H7 (cell line): ENCODE results near the gene WNT9A. TPM values are rescaled to one million over a fixed set of nuclear protein-coding genes. Genes with fewer than 3 reads are reported as not detected.
"Not testable (repeated sequence)": the region's sequence is repeated elsewhere in the genome, so short reads cannot be mapped to it uniquely, and the experiment has no call there.

Experiments
- DNase-seq: peaks from one replicate; pipeline ENCODE4 v3.0.0; 2012
- H3K27me3 ChIP-seq: 2 replicates; pipeline ENCODE4 v1.6.0; 2011; ENCODE audit warnings: mild to moderate bottlenecking, low read length; ENCODE audit not compliant: control insufficient read depth, insufficient read depth
- H3K36me3 ChIP-seq: replicated peaks from 2 replicates; pipeline ENCODE4 v1.5.1; 2011; ENCODE audit warnings: low read length; ENCODE audit not compliant: control insufficient read depth, insufficient read depth
- H3K4me3 ChIP-seq: 2 replicates; pipeline ENCODE4 v1.5.1; 2011; ENCODE audit warnings: low read depth, mild to moderate bottlenecking, control low read depth, low read length, moderate library complexity; ENCODE audit not compliant: insufficient read depth
- total RNA-seq: library from RNA; depleted of rRNA; stranded (reverse); fragments of >200 nt; shearing (Covaris generic); gene quantifications from 2 replicates; pipeline ENCODE4 v1.2.3, GENCODE V29; 2014

WNT9A gene
- total RNA-seq, 1 experiment from 2014 or later = 3.2 TPM

DNA sequence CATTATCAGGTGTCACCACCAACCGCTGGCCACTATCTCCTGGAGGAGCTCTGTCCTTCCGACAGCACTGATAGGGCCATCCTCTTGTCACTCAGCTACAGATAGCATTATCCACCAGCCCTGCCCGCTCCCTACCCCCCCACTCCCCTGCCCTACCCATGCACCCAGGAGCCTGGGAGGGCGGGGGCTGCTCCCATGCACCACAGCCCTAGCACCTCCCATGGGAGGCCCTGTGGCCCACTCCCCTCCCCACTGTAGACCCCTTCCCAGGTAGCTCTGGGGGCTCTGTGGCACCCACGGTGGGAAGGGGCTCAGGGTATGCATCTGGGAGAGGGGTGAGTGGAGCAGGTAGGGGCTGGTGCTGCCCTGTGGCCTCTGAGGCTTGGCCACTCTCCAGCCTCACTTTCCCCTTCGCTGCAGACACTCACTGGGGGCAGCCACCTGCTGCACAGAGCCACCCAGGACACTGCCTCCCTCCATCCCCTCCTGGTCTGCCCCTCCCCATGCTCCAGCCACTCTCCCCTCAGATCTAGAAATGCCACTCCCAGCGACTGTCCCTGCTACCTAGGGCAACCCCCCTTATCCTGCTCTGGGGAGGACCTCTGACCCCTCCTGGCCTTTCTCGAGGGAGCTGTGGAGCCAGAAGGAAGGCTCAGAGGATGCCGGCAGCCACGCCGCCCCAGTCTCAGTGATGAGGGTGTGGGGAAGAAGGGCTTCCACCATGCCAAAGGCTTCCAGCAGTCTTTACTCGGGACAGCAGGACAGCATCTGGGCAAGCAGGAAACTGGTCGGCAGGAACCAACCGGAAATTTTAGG is 58.5 kb downstream of the WNT9A start:
- no peaks in the 10 kb centered on the region for H3K36me3 ChIP-seq
- H3K27me3 ChIP-seq = no peaks in the 10 kb centered on the region
- DNase-seq = peak; percentile 71
- no peak overlapping the region for H3K4me3 ChIP-seq

DNA sequence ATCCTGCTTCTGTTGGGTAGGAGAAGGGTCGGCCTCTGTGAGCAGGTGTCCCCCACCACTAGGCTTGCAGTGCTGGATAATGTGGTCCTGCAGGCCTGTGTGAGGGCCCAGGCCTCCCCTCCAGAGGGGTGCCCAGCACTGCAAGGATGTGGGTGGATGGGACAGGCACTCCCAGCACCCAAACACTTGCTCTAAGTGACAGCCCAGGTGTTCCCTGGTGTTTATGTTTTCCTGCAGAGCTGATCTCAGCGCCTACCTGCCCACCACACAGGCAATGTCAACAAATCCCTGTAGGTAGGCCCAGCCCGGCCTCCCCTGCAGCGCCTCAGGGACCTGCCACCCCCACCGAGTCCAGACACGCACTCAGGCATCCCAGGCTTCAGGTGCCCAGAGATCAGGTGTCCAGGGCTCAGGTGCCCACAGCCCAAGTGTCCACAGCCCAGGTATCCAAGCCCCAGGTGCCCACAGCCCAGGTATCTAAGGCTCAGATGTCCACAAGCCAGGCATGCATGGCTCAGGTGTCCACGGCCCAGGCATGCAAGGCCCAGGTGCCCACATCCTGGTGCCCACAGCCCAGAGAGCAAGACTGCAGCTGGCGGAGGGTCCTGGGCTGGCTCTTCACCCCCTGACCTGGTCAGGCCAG is 59.2 kb downstream of the WNT9A start:
- no peaks in the 10 kb centered on the region for H3K27me3 ChIP-seq
- no peaks in the 10 kb centered on the region for H3K36me3 ChIP-seq
- H3K4me3 ChIP-seq = no peak overlapping the region
- DNase-seq = no peak

DNA sequence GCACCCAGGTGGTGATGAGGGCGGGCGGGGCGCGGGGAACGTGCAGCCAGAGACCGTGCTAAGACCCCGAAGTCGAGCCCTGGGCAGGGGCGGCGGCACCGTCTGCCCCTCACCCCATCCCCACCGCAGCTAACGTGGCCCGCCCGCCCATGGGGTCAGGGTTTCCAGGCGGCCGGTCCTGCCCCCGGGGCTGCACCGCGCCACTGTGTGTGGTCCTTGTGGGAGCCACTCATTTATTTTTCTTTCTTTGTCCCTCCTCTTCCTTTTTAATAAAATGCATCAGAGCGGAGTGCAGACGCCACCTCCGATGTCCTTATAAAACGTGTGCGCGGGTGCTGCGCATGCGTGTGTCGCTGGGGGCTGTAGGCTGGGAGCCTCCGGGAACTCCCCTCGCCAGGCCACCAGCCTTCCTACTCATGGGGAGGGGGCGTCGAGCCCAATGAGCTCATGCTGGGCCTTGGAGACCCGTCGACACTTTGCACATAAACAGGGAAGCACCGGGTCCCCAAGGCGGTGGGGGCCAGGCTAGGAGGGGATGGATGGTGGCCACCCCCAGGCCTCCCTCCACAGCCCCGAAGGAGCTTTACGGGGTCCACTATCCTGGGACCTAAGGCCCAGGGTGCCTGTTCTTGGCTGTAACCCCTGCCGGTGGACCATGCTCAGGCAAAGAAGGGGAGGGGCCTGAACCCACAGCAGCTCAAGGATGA is 59.9 kb downstream of the WNT9A start:
- peak; percentile 96 for DNase-seq
- Histone ChIP-seq H3K36me3 (no peaks in the 10 kb centered on the region), H3K27me3 (no peaks in the 10 kb centered on the region), H3K4me3 (peak overlapping the region; percentile 54)

DNA sequence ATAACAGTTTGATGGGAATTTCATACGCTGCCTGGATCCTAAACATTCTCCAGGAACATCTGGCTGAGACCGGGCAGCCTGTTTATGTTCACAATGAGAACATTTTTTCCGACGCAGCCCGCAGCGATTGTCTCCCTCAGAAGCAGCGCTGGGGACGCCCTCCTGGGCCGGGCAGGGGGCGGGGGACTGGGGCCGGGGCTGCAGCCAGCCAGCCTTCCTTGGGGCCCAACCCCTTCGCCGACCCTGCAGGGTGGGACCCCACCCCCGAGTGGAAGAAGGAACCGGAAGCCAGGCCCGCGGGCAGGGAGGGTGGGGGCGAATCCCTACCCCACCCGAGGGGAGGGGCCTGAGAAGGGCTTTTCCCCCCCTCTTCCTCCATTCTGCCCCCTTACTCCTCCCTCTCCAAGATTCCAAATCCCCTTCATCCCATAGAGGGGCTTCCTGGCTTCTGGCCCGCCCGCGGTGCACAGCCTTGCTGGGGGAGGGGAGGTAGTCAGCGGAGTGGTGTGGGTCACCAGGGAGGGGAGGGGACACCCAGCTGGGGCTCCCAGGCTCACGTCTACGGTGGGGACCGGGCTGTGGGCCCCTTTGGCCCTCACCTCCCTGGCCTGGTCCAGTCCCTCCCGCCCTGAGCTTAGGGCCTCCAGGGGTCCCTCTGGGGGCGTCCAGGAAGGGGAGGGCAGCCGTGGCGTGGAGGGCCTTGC is 60.6 kb downstream of the WNT9A start:
- H3K36me3 ChIP-seq = no peaks in the 10 kb centered on the region
- H3K27me3 ChIP-seq = no peaks in the 10 kb centered on the region
- peak; percentile 92 for DNase-seq
- H3K4me3 ChIP-seq = peak overlapping the region; percentile 54

- no peaks in the 10 kb centered on the region for H3K27me3 ChIP-seq
- peak overlapping the region; percentile 54 for H3K4me3 ChIP-seq
- DNase-seq = peak; percentile 77
- no peaks in the 10 kb centered on the region for H3K36me3 ChIP-seq
Observed at GRCh38 chr1:227886503-227886961, 61.2 kb downstream of the WNT9A start.

DNA sequence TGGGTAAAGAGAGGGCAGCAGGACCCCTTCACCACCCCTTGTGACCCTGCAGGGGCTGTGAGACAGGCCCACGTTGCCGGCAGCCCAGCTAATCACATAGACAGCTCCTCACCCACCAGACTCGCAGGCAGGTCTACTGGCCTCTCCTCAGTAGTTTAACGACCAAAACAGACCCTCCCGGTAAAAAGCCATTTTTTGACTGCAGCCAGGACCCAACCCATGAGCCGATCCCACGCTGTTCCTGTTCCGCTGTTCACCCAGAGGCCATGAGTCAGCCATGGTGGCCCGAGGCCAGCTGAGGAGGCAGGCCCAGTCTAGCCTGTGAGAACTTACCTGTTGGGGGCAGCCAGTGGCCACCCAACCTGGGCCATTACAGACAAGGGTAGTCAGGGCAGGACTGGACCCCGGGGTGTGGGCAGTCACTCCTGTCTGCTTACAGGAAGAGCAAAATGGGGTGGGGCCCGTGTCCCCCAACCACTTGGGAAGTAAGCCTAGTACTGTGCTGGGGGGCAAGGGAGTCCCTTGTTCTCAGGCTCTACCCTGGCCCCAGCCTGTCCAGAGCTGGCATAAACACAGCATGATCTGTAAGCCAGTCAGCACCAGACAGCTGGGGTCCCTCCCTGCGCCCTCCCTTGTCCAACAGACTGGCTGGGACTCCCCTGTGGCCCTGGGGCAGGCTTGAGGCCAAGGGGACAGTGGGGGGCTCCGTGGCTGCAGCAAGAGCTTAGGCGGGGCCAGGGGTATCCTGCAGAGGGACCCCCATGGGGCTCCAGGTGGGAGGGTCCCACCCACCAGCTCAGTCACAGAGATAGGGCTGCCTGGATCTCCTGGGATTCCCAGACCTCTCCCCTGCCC is 61.9 kb downstream of the WNT9A start:
- no peak overlapping the region for H3K4me3 ChIP-seq

GRCh38 chr1:227885135-227885647 is 62.5 kb downstream of the WNT9A start:
- H3K27me3 ChIP-seq = no peaks in the 10 kb centered on the region
- peak; percentile 40 for DNase-seq
- no peaks in the 10 kb centered on the region for H3K36me3 ChIP-seq
- H3K4me3 ChIP-seq = no peak overlapping the region

More for the DNA sequence above, 61.9 kb downstream of the WNT9A start:
- H3K36me3 ChIP-seq = no peaks in the 10 kb centered on the region
- peak; percentile 76 for DNase-seq
- no peaks in the 10 kb centered on the region for H3K27me3 ChIP-seq

GRCh38 chr1:227884370-227885134 is 63.2 kb downstream of the WNT9A start:
- peak; percentile 49 for DNase-seq
- Histone ChIP-seq H3K36me3 (no peaks in the 10 kb centered on the region), H3K4me3 (no peak overlapping the region), H3K27me3 (no peaks in the 10 kb centered on the region)

- H3K36me3 ChIP-seq = no peaks in the 10 kb centered on the region
- no peak overlapping the region for H3K4me3 ChIP-seq
- DNase-seq = peak; percentile 64
- no peaks in the 10 kb centered on the region for H3K27me3 ChIP-seq
Observed at GRCh38 chr1:227883641-227884301, 64.0 kb downstream of the WNT9A start.

GRCh38 chr1:227883073-227883520 is 64.6 kb downstream of the WNT9A start:
- no peaks in the 10 kb centered on the region for H3K36me3 ChIP-seq
- H3K4me3 ChIP-seq = no peak overlapping the region
- H3K27me3 ChIP-seq = no peaks in the 10 kb centered on the region
- DNase-seq = peak; percentile 63

DNA sequence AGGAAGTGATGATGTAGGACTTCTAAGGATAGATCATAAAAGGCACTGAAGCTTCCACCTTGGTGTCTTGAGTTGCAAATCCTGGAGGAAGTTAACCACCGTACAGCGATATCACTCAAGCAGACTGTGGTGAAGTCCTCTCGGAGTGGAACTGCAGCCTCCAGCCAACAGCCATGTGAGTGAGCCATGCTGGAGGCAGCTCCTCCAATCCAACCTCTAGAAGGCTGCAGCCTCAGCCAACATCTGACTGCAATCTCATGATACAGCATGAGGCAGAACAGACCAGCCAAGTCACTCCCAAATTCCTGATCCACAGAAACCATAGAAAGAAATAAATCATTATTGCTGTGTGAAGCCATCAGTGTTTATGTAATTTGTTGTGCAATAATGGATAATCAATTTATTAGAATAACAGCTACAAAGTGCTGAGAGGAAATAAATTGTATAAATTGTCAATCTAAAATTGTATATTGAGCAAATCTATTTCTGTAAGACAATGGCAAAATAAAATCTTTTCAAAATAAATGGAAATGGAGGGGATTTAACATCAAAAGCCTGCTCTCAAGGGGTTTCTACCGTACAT is 67.3 kb downstream of the WNT9A start:
- H3K27me3 ChIP-seq = no peaks in the 10 kb centered on the region
- no peak overlapping the region for H3K4me3 ChIP-seq
- no peaks in the 10 kb centered on the region for H3K36me3 ChIP-seq
- DNase-seq = no peak

- H3K36me3 ChIP-seq, H3K27me3 ChIP-seq, DNase-seq: not testable (repeated sequence)
Observed at GRCh38 chr1:227877810-227878209, 69.9 kb downstream of the WNT9A start.

More at GRCh38 chr1:227877810-227878209, 69.9 kb downstream of the WNT9A start:
- not testable (repeated sequence) for H3K4me3 ChIP-seq
